Trophoblast cell (in vitro differentiated cells and primary cell): ENCODE data around the gene DTNA.

ENCODE experiments used
- DNase-seq, 2 donors: peaks; one replicate each; pipeline ENCODE4 v3.0.0-alpha.2; 2016
- H2AFZ ChIP-seq: 2 replicates; pipeline ENCODE4 v1.6.1; 2013; ENCODE audit warnings: low read length, moderate library complexity, mild to moderate bottlenecking; ENCODE audit not compliant: insufficient read depth, poor library complexity
- H2AK5ac ChIP-seq: 2 replicates; pipeline ENCODE4 v1.6.1; 2013; ENCODE audit warnings: mild to moderate bottlenecking, low read length
- H2BK120ac ChIP-seq: 2 replicates; pipeline ENCODE4 v1.6.1; 2013; ENCODE audit warnings: low read length, mild to moderate bottlenecking, moderate library complexity; ENCODE audit not compliant: insufficient read depth, poor library complexity
- H2BK12ac ChIP-seq: 2 replicates; pipeline ENCODE4 v1.6.1; 2013; ENCODE audit warnings: mild to moderate bottlenecking, low read length, moderate library complexity
- H2BK5ac ChIP-seq: 2 replicates; pipeline ENCODE4 v1.6.1; 2013; ENCODE audit warnings: low read length, low read depth, moderate library complexity, mild to moderate bottlenecking; ENCODE audit not compliant: poor library complexity
- H3K14ac ChIP-seq: 2 replicates; pipeline ENCODE4 v1.6.1; 2013; ENCODE audit warnings: mild to moderate bottlenecking, low read length
- H3K18ac ChIP-seq: 2 replicates; pipeline ENCODE4 v1.6.1; 2013; ENCODE audit warnings: mild to moderate bottlenecking, low read length
- H3K23ac ChIP-seq: 2 replicates; pipeline ENCODE4 v1.6.1; 2013; ENCODE audit warnings: low read length
- H3K27ac ChIP-seq: 2 replicates; pipeline ENCODE4 v1.5.1; 2013; ENCODE audit warnings: low read depth, mild to moderate bottlenecking, inconsistent platforms, low read length, moderate library complexity
- H3K27me3 ChIP-seq: 2 replicates; pipeline ENCODE4 v1.6.1; 2013; ENCODE audit warnings: inconsistent platforms, mild to moderate bottlenecking, low read length, moderate library complexity; ENCODE audit not compliant: insufficient read depth
- H3K36me3 ChIP-seq, 2 experiments: 1 replicate in 1 of 2; 2 replicates in 1 of 2; pipeline ENCODE4 v1.6.1; 2013; ENCODE audit warnings: low read length in 2 of 2, mild to moderate bottlenecking in 2 of 2, moderate library complexity in 1 of 2; ENCODE audit not compliant: insufficient read depth in 2 of 2, control insufficient read depth in 1 of 2
- H3K4ac ChIP-seq: 2 replicates; pipeline ENCODE4 v1.6.1; 2013; ENCODE audit warnings: low read depth, mild to moderate bottlenecking, low read length, moderate library complexity
- H3K4me1 ChIP-seq, 2 experiments: 1 replicate in 1 of 2; 2 replicates in 1 of 2; pipeline ENCODE4 v1.6.1; 2013; ENCODE audit warnings: low read length in 2 of 2, mild to moderate bottlenecking in 2 of 2, moderate library complexity in 1 of 2; ENCODE audit not compliant: insufficient read depth in 2 of 2, control insufficient read depth in 1 of 2
- H3K4me2 ChIP-seq: 2 replicates; pipeline ENCODE4 v1.6.1; 2013; ENCODE audit warnings: inconsistent platforms, mild to moderate bottlenecking, low read length, moderate library complexity
- H3K4me3 ChIP-seq: 2 replicates; pipeline ENCODE4 v1.5.1; 2013; ENCODE audit warnings: mild to moderate bottlenecking, low read depth, low read length, inconsistent platforms
- H3K79me1 ChIP-seq: one replicate; pipeline ENCODE4 v1.6.1; 2013; ENCODE audit warnings: low read length
- H3K79me2 ChIP-seq: 2 replicates; pipeline ENCODE4 v1.6.1; 2013; ENCODE audit warnings: low read length, mild to moderate bottlenecking; ENCODE audit not compliant: control insufficient read depth, insufficient read depth, poor library complexity
- H3K9ac ChIP-seq: 2 replicates; pipeline ENCODE4 v1.6.1; 2013; ENCODE audit warnings: mild to moderate bottlenecking, low read length
- H3K9me3 ChIP-seq: 2 replicates; pipeline ENCODE4 v1.6.1; 2013; ENCODE audit warnings: low read depth, mild to moderate bottlenecking, control low read depth, inconsistent platforms, low read length; ENCODE audit not compliant: insufficient read depth
- H4K12ac ChIP-seq: 2 replicates; pipeline ENCODE4 v1.6.1; 2013; ENCODE audit warnings: low read depth, mild to moderate bottlenecking, low read length, moderate library complexity
- H4K8ac ChIP-seq: 2 replicates; pipeline ENCODE4 v1.6.1; 2013; ENCODE audit warnings: low read depth, mild to moderate bottlenecking, low read length, moderate library complexity
- H4K91ac ChIP-seq: one replicate; pipeline ENCODE4 v1.6.1; 2013; ENCODE audit warnings: low read depth, mild to moderate bottlenecking, low read length, moderate library complexity
- WGBS: extraction: QIAGEN DNeasy Blood & Tissue Kit; methylation state at CpG from one replicate; pipeline ENCODE4 v1.1.7; 2013; ENCODE audit warnings: missing lambda C conversion rate; ENCODE audit not compliant: insufficient read length, insufficient coverage; ENCODE audit errors: extremely low coverage; 5-methylcytosine and 5-hydroxymethylcytosine counted together

Gene DTNA

GRCh38 chr18:34800381-34800780, 90.3 kb downstream of the DTNA start:
- H3K79me1 ChIP-seq = no peaks in the 10 kb centered on the region
- no peak overlapping the region for H3K23ac ChIP-seq
- no peaks in the 10 kb centered on the region for H3K9me3 ChIP-seq
- no peak overlapping the region for H3K18ac ChIP-seq
- no peak overlapping the region for H3K9ac ChIP-seq
- H2AK5ac ChIP-seq = no peak overlapping the region
- H3K36me3 ChIP-seq = no peaks in the 10 kb centered on the region
- no peak overlapping the region for H4K12ac ChIP-seq
- no peak overlapping the region for H3K4ac ChIP-seq
- H3K27me3 ChIP-seq = no peaks in the 10 kb centered on the region
- H2BK12ac ChIP-seq = no peak overlapping the region
- no peak for DNase-seq
- H2AFZ ChIP-seq = no peak overlapping the region
- H3K4me1 ChIP-seq = peaks cover 0 to 3% of the 10 kb centered on the region in 2 experiments
- H3K4me2 ChIP-seq = no peak overlapping the region
- H3K14ac ChIP-seq = no peak overlapping the region
- H2BK5ac ChIP-seq = no peak overlapping the region
- H2BK120ac ChIP-seq = no peak overlapping the region
- H3K4me3 ChIP-seq = no peak overlapping the region
- H3K27ac ChIP-seq = no peak overlapping the region
- H3K79me2 ChIP-seq = no peaks in the 10 kb centered on the region
- no peak overlapping the region for H4K91ac ChIP-seq
- no CpG with 5 or more reads among the region's 1 CpG for WGBS
- H4K8ac ChIP-seq = no peak overlapping the region

GRCh38 chr18:34801774-34802173, 91.7 kb downstream of the DTNA start:
- H3K27ac ChIP-seq = no peak overlapping the region
- peaks cover 0 to 3% of the 10 kb centered on the region in 2 experiments for H3K4me1 ChIP-seq
- H3K9me3 ChIP-seq = no peaks in the 10 kb centered on the region
- H3K4me3 ChIP-seq = no peak overlapping the region
- H3K36me3 ChIP-seq = no peaks in the 10 kb centered on the region
- no peak overlapping the region for H2BK120ac ChIP-seq
- H3K14ac ChIP-seq = no peak overlapping the region
- no peak overlapping the region for H3K18ac ChIP-seq
- H3K79me2 ChIP-seq = no peaks in the 10 kb centered on the region
- H4K91ac ChIP-seq = no peak overlapping the region
- H3K79me1 ChIP-seq = no peaks in the 10 kb centered on the region
- WGBS = no CpG with 5 or more reads among the region's 2 CpGs
- H3K27me3 ChIP-seq = no peaks in the 10 kb centered on the region
- H3K4ac ChIP-seq = no peak overlapping the region
- no peak overlapping the region for H2BK5ac ChIP-seq
- no peak overlapping the region for H3K23ac ChIP-seq
- H2BK12ac ChIP-seq = no peak overlapping the region
- H2AFZ ChIP-seq = no peak overlapping the region
- no peak overlapping the region for H4K8ac ChIP-seq
- no peak overlapping the region for H4K12ac ChIP-seq
- no peak for DNase-seq
- H3K9ac ChIP-seq = no peak overlapping the region
- no peak overlapping the region for H2AK5ac ChIP-seq
- no peak overlapping the region for H3K4me2 ChIP-seq

- H2BK120ac ChIP-seq = no peak overlapping the region
- H3K9me3 ChIP-seq = no peaks in the 10 kb centered on the region
- no peak overlapping the region for H3K14ac ChIP-seq
- H3K4ac ChIP-seq = no peak overlapping the region
- H2BK12ac ChIP-seq = no peak overlapping the region
- H4K91ac ChIP-seq = no peak overlapping the region
- DNase-seq = no peak
- no peaks in the 10 kb centered on the region for H3K36me3 ChIP-seq
- no peaks in the 10 kb centered on the region for H3K79me2 ChIP-seq
- no peak overlapping the region for H4K8ac ChIP-seq
- no peaks in the 10 kb centered on the region for H3K79me1 ChIP-seq
- no peak overlapping the region for H3K23ac ChIP-seq
- H3K18ac ChIP-seq = no peak overlapping the region
- no peak overlapping the region for H2AK5ac ChIP-seq
- no CpG with 5 or more reads among the region's 3 CpGs for WGBS
- H3K27me3 ChIP-seq = no peaks in the 10 kb centered on the region
- no peak overlapping the region for H3K4me2 ChIP-seq
- no peak overlapping the region for H2AFZ ChIP-seq
- no peak overlapping the region for H2BK5ac ChIP-seq
- no peak overlapping the region for H3K4me3 ChIP-seq
- H4K12ac ChIP-seq = no peak overlapping the region
- peaks cover 3 to 5% of the 10 kb centered on the region in 2 experiments for H3K4me1 ChIP-seq
- no peak overlapping the region for H3K9ac ChIP-seq
- no peak overlapping the region for H3K27ac ChIP-seq
These were observed 92.9 kb downstream of the DTNA start for GRCh38 chr18:34802959-34803358.

- H3K79me1 ChIP-seq = no peaks in the 10 kb centered on the region
- no peak overlapping the region for H2AK5ac ChIP-seq
- H3K9me3 ChIP-seq = no peaks in the 10 kb centered on the region
- H4K91ac ChIP-seq = no peak overlapping the region
- no peak overlapping the region for H2BK120ac ChIP-seq
- H3K14ac ChIP-seq = no peak overlapping the region
- no peak overlapping the region for H4K12ac ChIP-seq
- WGBS = no CpG with 5 or more reads among the region's 5 CpGs
- H3K4ac ChIP-seq = no peak overlapping the region
- peaks cover 5% of the 10 kb centered on the region in 2 experiments for H3K4me1 ChIP-seq
- no peak overlapping the region for H3K18ac ChIP-seq
- H3K36me3 ChIP-seq = no peaks in the 10 kb centered on the region
- H3K79me2 ChIP-seq = no peaks in the 10 kb centered on the region
- no peak overlapping the region for H3K23ac ChIP-seq
- H3K4me2 ChIP-seq = no peak overlapping the region
- no peak overlapping the region for H2AFZ ChIP-seq
- H3K9ac ChIP-seq = no peak overlapping the region
- H2BK5ac ChIP-seq = no peak overlapping the region
- H3K4me3 ChIP-seq = no peak overlapping the region
- no peaks in the 10 kb centered on the region for H3K27me3 ChIP-seq
- H3K27ac ChIP-seq = no peak overlapping the region
- no peak overlapping the region for H4K8ac ChIP-seq
- no peak overlapping the region for H2BK12ac ChIP-seq
- no peak for DNase-seq
These were observed 93.8 kb downstream of the DTNA start for GRCh38 chr18:34803877-34804400.
